Coronary artery (tissue), 2 donors: ENCODE data around the gene RENBP.
A peak's percentile ranks its signal among the peaks of the same experiment; 100 is the strongest.

Experiments
- DNase-seq: peaks from one replicate; pipeline ENCODE4 v3.0.0-alpha.2; 2017; ENCODE audit warnings: low spot score
- H3K27ac ChIP-seq, 2 donors: fragments of 200-600 bp; sonication (generic); one replicate each; pipeline ENCODE4 v1.5.1; 2016 to 2019
- H3K4me3 ChIP-seq: fragments of 200-600 bp; sonication (generic); 2 replicates; pipeline ENCODE4 v1.5.1; 2016; ENCODE audit warnings: mild to moderate bottlenecking, moderate library complexity
- CTCF ChIP-seq: fragments of 200-600 bp; sonication (generic); IDR thresholded peaks from one replicate; pipeline ENCODE4 v1.5.1; 2019; ENCODE audit warnings: antibody characterized with exemption

The RENBP gene

DNA sequence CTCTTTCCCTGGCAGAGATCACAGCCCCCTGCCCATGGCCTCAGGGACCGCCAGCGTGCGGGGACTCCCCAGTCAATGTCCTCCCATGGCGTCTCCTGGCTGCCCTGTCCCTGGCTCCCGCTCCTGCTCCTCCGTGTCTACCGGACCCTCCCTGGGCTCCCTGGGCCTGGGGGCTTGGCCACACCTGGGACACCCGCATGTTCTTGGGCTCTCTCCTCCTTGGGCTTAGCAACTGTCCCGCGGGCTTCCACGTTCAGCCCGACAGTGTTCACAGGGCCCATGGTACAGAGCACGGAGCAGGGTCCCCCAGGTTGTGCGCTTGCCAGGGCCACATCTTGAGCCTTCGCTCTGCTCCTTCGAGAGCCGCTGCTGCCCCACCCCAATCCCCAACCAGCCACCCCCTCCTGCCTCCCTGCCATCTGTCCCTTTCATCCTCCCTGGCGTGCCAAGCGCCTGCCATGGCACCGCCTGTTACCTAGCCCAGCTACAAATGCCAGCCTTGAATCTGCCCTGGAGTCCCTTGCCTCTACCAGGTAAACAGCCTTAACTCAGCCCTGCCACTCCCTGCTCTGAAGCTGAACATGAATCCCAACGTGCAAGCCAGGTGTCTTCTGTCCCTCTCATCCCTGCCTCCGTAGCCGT is 36.1 kb downstream of the RENBP start:
- DNase-seq: no peak
- TF ChIP-seq CTCF: no peak
- H3K27ac ChIP-seq: no peak overlapping the region
- H3K4me3 ChIP-seq: no peak overlapping the region

GRCh38 chrX:153907456-153907855 is 37.0 kb downstream of the RENBP start:
- H3K4me3 ChIP-seq: no peak overlapping the region
- DNase-seq: no peak
- no peak for TF ChIP-seq CTCF

DNA sequence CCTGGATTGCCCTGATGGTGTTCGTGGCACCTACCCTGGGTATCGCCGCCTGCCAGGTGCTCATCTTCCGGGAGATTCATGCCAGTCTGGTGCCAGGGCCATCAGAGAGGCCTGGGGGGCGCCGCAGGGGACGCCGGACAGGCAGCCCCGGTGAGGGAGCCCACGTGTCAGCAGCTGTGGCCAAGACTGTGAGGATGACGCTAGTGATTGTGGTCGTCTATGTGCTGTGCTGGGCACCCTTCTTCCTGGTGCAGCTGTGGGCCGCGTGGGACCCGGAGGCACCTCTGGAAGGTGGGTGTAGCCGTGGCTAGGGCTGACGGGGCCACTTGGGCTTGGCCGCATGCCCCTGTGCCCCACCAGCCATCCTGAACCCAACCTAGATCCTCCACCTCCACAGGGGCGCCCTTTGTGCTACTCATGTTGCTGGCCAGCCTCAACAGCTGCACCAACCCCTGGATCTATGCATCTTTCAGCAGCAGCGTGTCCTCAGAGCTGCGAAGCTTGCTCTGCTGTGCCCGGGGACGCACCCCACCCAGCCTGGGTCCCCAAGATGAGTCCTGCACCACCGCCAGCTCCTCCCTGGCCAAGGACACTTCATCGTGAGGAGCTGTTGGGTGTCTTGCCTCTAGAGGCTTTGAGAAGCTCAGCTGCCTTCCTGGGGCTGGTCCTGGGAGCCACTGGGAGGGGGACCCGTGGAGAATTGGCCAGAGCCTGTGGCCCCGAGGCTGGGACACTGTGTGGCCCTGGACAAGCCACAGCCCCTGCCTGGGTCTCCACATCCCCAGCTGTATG is 38.1 kb downstream of the RENBP start:
- no peak overlapping the region for H3K4me3 ChIP-seq
- no peak overlapping the region for H3K27ac ChIP-seq
- DNase-seq: no peak
- no peak for TF ChIP-seq CTCF

More at GRCh38 chrX:153907456-153907855, 37.0 kb downstream of the RENBP start:
- no peak overlapping the region for H3K27ac ChIP-seq

DNA sequence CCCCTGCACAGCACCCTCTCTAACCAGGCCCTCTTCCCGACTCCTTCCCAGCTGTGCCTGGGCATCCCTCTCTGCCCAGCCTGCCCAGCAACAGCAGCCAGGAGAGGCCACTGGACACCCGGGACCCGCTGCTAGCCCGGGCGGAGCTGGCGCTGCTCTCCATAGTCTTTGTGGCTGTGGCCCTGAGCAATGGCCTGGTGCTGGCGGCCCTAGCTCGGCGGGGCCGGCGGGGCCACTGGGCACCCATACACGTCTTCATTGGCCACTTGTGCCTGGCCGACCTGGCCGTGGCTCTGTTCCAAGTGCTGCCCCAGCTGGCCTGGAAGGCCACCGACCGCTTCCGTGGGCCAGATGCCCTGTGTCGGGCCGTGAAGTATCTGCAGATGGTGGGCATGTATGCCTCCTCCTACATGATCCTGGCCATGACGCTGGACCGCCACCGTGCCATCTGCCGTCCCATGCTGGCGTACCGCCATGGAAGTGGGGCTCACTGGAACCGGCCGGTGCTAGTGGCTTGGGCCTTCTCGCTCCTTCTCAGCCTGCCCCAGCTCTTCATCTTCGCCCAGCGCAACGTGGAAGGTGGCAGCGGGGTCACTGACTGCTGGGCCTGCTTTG is 38.9 kb downstream of the RENBP start:
- Histone ChIP-seq H3K4me3 (no peak overlapping the region), H3K27ac (no peak overlapping the region)
- no peak for DNase-seq
- no peak for TF ChIP-seq CTCF

GRCh38 chrX:153903991-153904957 is 40.2 kb downstream of the RENBP start, which contains the start of gene AVPR2:
Gene AVPR2 (plus strand): TSS chrX:153904673. CDS start chrX:153905146, 473 bp downstream.
- peak within 1 kb of the TSS; percentile 36 for H3K4me3 ChIP-seq
- no peak for TF ChIP-seq CTCF
- DNase-seq: no peak
- peak within 1 kb of the TSS in 1 of 2 donors; percentile 65 for H3K27ac ChIP-seq

- H3K27ac ChIP-seq: peak overlapping the region in 1 of 2 donors; percentile 65
- DNase-seq: no peak
- no peak overlapping the region for H3K4me3 ChIP-seq
- no peak for TF ChIP-seq CTCF
These were observed 41.0 kb downstream of the RENBP start for GRCh38 chrX:153903238-153903980.
